Hepatocyte (in vitro differentiated cells): ENCODE results near the gene PIGU. TPM values are rescaled to one million over a fixed set of nuclear protein-coding genes. Genes with fewer than 3 reads are reported as not detected.

Source experiments
- DNase-seq: peaks from one replicate; pipeline ENCODE4 v3.0.0-alpha.2; 2016; ENCODE audit warnings: low spot score
- H2AFZ ChIP-seq: fragments of 200-600 bp; sonication (generic); 2 replicates; pipeline ENCODE4 v1.6.0; 2016; ENCODE audit warnings: antibody characterized with exemption, mild to moderate bottlenecking
- H3K27ac ChIP-seq: fragments of 200-600 bp; sonication (generic); 2 replicates; pipeline ENCODE4 v1.5.1; 2016; ENCODE audit warnings: mild to moderate bottlenecking
- H3K27me3 ChIP-seq: fragments of 200-600 bp; sonication (generic); 2 replicates; pipeline ENCODE4 v1.6.1; 2016
- H3K36me3 ChIP-seq: fragments of 200-600 bp; sonication (generic); replicated peaks from 2 replicates; pipeline ENCODE4 v1.5.1; 2016; ENCODE audit warnings: low read depth; ENCODE audit not compliant: insufficient read depth
- H3K4me1 ChIP-seq: fragments of 200-600 bp; sonication (generic); 2 replicates; pipeline ENCODE4 v1.5.1; 2016; ENCODE audit warnings: mild to moderate bottlenecking, moderate library complexity; ENCODE audit not compliant: insufficient read depth
- H3K4me2 ChIP-seq: fragments of 200-600 bp; sonication (generic); 2 replicates; pipeline ENCODE4 v1.6.0; 2016
- H3K4me3 ChIP-seq: fragments of 200-600 bp; sonication (generic); 2 replicates; pipeline ENCODE4 v1.5.1; 2016; ENCODE audit warnings: mild to moderate bottlenecking
- H3K79me2 ChIP-seq: fragments of 200-600 bp; sonication (generic); 2 replicates; pipeline ENCODE4 v1.6.0; 2017; ENCODE audit warnings: mild to moderate bottlenecking
- H3K9me2 ChIP-seq: fragments of 200-600 bp; sonication (generic); replicated peaks from 2 replicates; pipeline ENCODE4 v1.6.0; 2017; ENCODE audit warnings: mild to moderate bottlenecking; ENCODE audit not compliant: insufficient read depth
- H3K9me3 ChIP-seq: fragments of 200-600 bp; sonication (generic); 2 replicates; pipeline ENCODE4 v1.5.1; 2016; ENCODE audit warnings: low read depth, mild to moderate bottlenecking
- H4K20me1 ChIP-seq: fragments of 200-600 bp; sonication (generic); 2 replicates; pipeline ENCODE4 v1.6.0; 2016; ENCODE audit warnings: mild to moderate bottlenecking; ENCODE audit not compliant: insufficient read depth, poor library complexity, severe bottlenecking
- EZH2 ChIP-seq: fragments of 200-600 bp; sonication (generic); IDR thresholded peaks from 2 replicates; pipeline ENCODE4 v1.6.1; 2016; ENCODE audit warnings: antibody characterized with exemption, mild to moderate bottlenecking, borderline replicate concordance
- EZH2phosphoT487 ChIP-seq: fragments of 200-600 bp; sonication (generic); IDR thresholded peaks from one replicate; pipeline ENCODE4 v1.6.1; 2018; ENCODE audit warnings: antibody characterized with exemption, mild to moderate bottlenecking, low read depth, moderate library complexity; ENCODE audit not compliant: unreplicated experiment, severe bottlenecking
- WGBS: methylation state at CpG from one replicate; pipeline ENCODE4 v1.1.6; 2016; ENCODE audit warnings: low lambda C conversion rate; ENCODE audit errors: missing lambda C conversion rate; 5-methylcytosine and 5-hydroxymethylcytosine counted together
- polyA plus RNA-seq: library from polyadenylated mRNA; unstranded; fragments of >200 nt; fragmentation: Nextera tagmentation; extraction: Ambion mirVana; gene quantifications from 2 replicates; pipeline ENCODE4 v1.2.1, GENCODE V29; 2016
- total RNA-seq: library from RNA; depleted of rRNA; stranded (reverse); fragments of >200 nt; gene quantifications from 2 replicates; pipeline ENCODE4 v1.2.3, GENCODE V29; 2014
- TF ChIP-seq, protein P1 (sequence below): fragments of 200-600 bp; sonication (generic); IDR thresholded peaks from 2 replicates; pipeline ENCODE4 v1.5.1; 2016; ENCODE audit warnings: antibody characterized with exemption, mild to moderate bottlenecking; ENCODE audit not compliant: poor library complexity

The PIGU gene
- total and polyA plus RNA-seq, 2 experiments from 2014 or later: 19.3 to 31.5 TPM

DNA sequence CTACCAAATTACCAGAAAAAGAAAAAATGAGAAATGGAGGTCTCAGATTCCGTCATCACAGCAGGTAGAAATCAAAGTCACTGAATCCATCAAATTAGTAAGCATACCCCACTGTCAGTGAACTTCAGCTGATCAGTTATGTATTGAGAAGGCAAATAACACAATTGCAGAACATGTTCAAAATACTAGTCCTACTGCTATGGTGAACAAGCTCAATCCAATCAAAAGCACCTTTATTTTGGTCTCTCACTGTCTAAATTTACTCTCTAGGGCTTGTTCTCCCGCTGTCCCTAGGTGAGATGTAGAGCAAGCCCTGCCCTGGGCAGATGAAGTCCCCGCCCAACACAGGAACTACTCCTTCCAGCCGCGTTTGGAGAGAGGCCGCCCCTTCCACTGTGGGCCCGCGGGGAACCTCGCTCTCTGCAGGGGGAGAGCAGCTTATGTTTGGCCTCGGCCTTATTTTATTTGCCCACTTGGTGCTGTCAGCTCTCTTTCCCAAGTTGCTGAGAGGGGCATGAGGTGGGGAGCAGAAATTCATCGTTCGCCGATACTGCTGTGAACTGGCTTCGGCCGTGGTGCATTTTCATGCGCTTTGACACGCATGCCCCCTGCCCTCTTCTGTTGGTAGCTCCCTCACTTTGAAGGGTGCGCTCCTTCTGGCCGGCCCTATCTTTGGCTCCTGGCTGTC is 132.6 kb downstream of the PIGU start:
- Histone ChIP-seq H3K27ac (no peak overlapping the region), H3K36me3 (no peaks in the 10 kb centered on the region), H2AFZ (no peak overlapping the region), H3K27me3 (no peaks in the 10 kb centered on the region), H3K9me3 (no peaks in the 10 kb centered on the region), H3K4me2 (peak overlapping the region; percentile 68), H3K79me2 (no peaks in the 10 kb centered on the region), H3K4me1 (no peaks in the 10 kb centered on the region), H3K9me2 (no peaks in the 10 kb centered on the region), H4K20me1 (no peaks in the 10 kb centered on the region), H3K4me3 (no peak overlapping the region)
- DNase-seq: no peak
- TF ChIP-seq EZH2phosphoT487 (no peak), EZH2 (no peak)
- WGBS: 34% methylated on average over 19 of the region's 19 CpGs

DNA sequence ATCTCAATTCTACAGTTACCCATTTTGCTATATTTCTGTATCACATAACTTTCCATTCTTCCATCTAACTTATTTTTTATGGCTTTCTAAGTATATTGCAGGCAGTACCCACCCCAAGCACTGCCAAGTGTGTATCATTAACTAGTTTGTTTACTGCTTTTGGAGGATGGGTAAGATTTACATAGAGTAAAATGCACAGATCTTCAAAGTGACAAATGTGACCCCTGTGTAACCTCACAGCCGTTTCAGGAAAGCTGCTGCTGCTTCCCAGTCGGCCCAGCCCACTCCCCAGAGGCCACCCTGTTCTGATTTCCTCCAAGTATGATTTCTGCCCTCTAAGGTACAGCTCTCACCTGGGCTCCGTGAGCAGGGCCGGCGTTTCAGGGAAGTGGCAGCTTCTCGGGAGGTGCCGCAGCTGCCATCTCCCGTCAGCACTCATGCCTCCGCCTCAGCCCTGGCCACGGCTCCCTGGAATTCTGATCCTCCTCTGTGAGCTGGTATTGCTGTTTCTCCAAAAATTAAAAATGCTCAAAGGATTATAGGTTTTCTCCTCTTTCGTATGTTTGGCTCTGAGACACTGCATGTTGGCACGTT is 133.3 kb downstream of the PIGU start:
- 62% methylated on average over 12 of the region's 12 CpGs for WGBS
- H3K27ac ChIP-seq: no peak overlapping the region

DNA sequence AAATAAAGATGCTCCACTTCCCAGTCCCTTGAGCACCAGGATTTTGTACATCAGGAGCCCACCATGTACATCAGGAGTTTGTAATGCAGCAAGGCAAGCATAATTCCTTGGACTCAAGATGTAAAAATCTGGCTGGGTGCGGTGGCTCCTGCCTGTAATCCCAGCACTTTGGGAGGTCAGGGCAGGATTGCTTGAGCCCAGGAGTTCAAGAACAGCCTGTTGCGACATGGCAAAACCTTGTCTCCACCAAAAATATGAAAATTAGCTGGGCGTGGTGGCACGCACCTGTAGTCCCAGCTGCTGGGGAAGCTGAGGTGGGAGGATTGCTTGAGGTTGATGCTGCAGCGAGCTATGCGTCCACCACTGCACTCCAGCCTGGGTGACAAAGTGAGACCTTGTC is 134.5 kb downstream of the PIGU start:
- 98% methylated on average over 6 of the region's 6 CpGs for WGBS
- H3K4me2 ChIP-seq: no peak overlapping the region
- no peaks in the 10 kb centered on the region for H4K20me1 ChIP-seq
- no peak overlapping the region for H3K4me3 ChIP-seq
- H3K36me3 ChIP-seq: no peaks in the 10 kb centered on the region
- no peaks in the 10 kb centered on the region for H3K9me3 ChIP-seq
- no peaks in the 10 kb centered on the region for H3K9me2 ChIP-seq
- no peak overlapping the region for H2AFZ ChIP-seq
- H3K4me1 ChIP-seq: no peaks in the 10 kb centered on the region
- no peaks in the 10 kb centered on the region for H3K27me3 ChIP-seq
- no peak for DNase-seq
- TF ChIP-seq, protein P1, sequence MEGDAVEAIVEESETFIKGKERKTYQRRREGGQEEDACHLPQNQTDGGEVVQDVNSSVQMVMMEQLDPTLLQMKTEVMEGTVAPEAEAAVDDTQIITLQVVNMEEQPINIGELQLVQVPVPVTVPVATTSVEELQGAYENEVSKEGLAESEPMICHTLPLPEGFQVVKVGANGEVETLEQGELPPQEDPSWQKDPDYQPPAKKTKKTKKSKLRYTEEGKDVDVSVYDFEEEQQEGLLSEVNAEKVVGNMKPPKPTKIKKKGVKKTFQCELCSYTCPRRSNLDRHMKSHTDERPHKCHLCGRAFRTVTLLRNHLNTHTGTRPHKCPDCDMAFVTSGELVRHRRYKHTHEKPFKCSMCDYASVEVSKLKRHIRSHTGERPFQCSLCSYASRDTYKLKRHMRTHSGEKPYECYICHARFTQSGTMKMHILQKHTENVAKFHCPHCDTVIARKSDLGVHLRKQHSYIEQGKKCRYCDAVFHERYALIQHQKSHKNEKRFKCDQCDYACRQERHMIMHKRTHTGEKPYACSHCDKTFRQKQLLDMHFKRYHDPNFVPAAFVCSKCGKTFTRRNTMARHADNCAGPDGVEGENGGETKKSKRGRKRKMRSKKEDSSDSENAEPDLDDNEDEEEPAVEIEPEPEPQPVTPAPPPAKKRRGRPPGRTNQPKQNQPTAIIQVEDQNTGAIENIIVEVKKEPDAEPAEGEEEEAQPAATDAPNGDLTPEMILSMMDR: no peak
- TF ChIP-seq EZH2phosphoT487: no peak
- TF ChIP-seq EZH2: no peak
- H3K27ac ChIP-seq: no peak overlapping the region
- H3K79me2 ChIP-seq: no peaks in the 10 kb centered on the region

More for the DNA sequence above, 133.3 kb downstream of the PIGU start:
- Histone ChIP-seq H3K36me3 (no peaks in the 10 kb centered on the region), H3K4me2 (no peak overlapping the region), H3K9me3 (no peaks in the 10 kb centered on the region), H3K4me3 (no peak overlapping the region), H3K9me2 (no peaks in the 10 kb centered on the region), H3K79me2 (no peaks in the 10 kb centered on the region), H3K4me1 (no peaks in the 10 kb centered on the region), H2AFZ (no peak overlapping the region), H3K27me3 (no peaks in the 10 kb centered on the region), H4K20me1 (no peaks in the 10 kb centered on the region)
- no peak for DNase-seq
- no peak for TF ChIP-seq EZH2phosphoT487
- TF ChIP-seq, protein P1: no peak

DNA sequence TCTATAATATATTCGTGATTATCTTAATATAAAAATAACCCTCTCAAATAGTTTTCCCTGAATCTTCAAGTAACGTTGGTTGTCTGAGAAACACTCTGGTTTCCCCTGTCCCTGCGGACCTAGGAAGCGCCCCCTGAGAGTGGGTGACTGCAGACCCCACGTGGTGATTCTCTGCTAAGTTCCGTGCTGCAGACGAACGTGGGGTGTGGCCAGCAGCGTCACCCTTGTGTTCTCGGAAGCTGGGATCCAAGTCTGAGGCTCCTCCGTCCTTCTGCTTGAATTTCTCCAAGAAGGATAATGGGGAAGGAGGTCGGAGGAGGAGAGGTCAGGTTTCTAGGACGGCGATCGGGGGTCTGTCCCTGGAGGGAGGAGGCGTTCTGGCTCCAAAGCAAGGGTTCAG is 135.0 kb downstream of the PIGU start:
- no peak for DNase-seq
- TF ChIP-seq, protein P1: no peak
- TF ChIP-seq EZH2: no peak
- no peak for TF ChIP-seq EZH2phosphoT487
- H3K36me3 ChIP-seq: no peaks in the 10 kb centered on the region
- H3K9me3 ChIP-seq: no peaks in the 10 kb centered on the region
- H3K27me3 ChIP-seq: no peaks in the 10 kb centered on the region
- no peak overlapping the region for H2AFZ ChIP-seq
- H3K79me2 ChIP-seq: no peaks in the 10 kb centered on the region
- H3K4me3 ChIP-seq: no peak overlapping the region
- no peak overlapping the region for H3K4me2 ChIP-seq
- no peaks in the 10 kb centered on the region for H4K20me1 ChIP-seq
- WGBS: 91% methylated on average over 16 of the region's 16 CpGs
- no peaks in the 10 kb centered on the region for H3K4me1 ChIP-seq
- H3K9me2 ChIP-seq: no peaks in the 10 kb centered on the region
- no peak overlapping the region for H3K27ac ChIP-seq
